T-helper 2 cell treated with Interferon-gamma antibody and Interleukin-4, amounts not matched to agents 5 μg/mL and 100 μg/mL, for 36 hours (primary cell): ENCODE measurements around the gene CLCN3.
"Not testable (repeated sequence)": the region's sequence is repeated elsewhere in the genome, so short reads cannot be mapped to it uniquely, and the experiment has no call there.

Source experiments
- DNase-seq: peaks from one replicate; pipeline ENCODE4 v3.0.0; 2021; ENCODE audit warnings: low spot score
- H3K27ac Mint-ChIP-seq: one replicate; pipeline ENCODE4 v1.8.0; 2021; ENCODE audit warnings: mild to moderate bottlenecking, mixed read lengths
- H3K27me3 Mint-ChIP-seq: one replicate; pipeline ENCODE4 v1.8.0; 2021; ENCODE audit warnings: low read depth, mixed read lengths
- H3K36me3 Mint-ChIP-seq: one replicate; pipeline ENCODE4 v1.8.0; 2021; ENCODE audit warnings: low read depth, mixed read lengths
- H3K4me1 Mint-ChIP-seq: one replicate; pipeline ENCODE4 v1.8.0; 2021; ENCODE audit warnings: low read depth, mixed read lengths
- H3K4me3 Mint-ChIP-seq: one replicate; pipeline ENCODE4 v1.8.0; 2022; ENCODE audit warnings: mild to moderate bottlenecking, moderate library complexity, mixed read lengths
- H3K9me3 Mint-ChIP-seq: one replicate; pipeline ENCODE4 v1.8.0; 2021; ENCODE audit warnings: mixed read lengths

The CLCN3 gene

GRCh38 chr4:169619958-169620879, at the start of gene CLCN3:
Gene CLCN3 (plus strand): TSS chr4:169620578. CDS start chr4:169635929, 15,351 bp downstream.
- peaks cover 6% of the 10 kb centered on the region for H3K36me3 Mint-ChIP-seq
- no peaks in the 10 kb centered on the region for H3K9me3 Mint-ChIP-seq
- DNase-seq, result peak; percentile 92
- H3K27me3 Mint-ChIP-seq, result no peaks in the 10 kb centered on the region
- peaks cover 59% of the 10 kb centered on the region for H3K4me1 Mint-ChIP-seq
- peak within 1 kb of the TSS; percentile 99 for H3K27ac Mint-ChIP-seq
- peak within 1 kb of the TSS; percentile 99 for H3K4me3 Mint-ChIP-seq

- H3K36me3 Mint-ChIP-seq, result peaks cover 31% of the 10 kb centered on the region
- H3K9me3 Mint-ChIP-seq, DNase-seq, H3K27me3 Mint-ChIP-seq, H3K4me3 Mint-ChIP-seq, H3K4me1 Mint-ChIP-seq, H3K27ac Mint-ChIP-seq: not testable (repeated sequence)
These were observed 49.4 kb upstream of the CLCN3 start for GRCh38 chr4:169571012-169571411.

GRCh38 chr4:169571435-169571834, 48.9 kb upstream of the CLCN3 start:
- Mint-ChIP-seq H3K27ac (no peak overlapping the region), H3K36me3 (peaks cover 30% of the 10 kb centered on the region), H3K27me3 (no peaks in the 10 kb centered on the region), H3K4me1 (peaks cover 8% of the 10 kb centered on the region), H3K4me3 (no peak overlapping the region), H3K9me3 (no peaks in the 10 kb centered on the region)
- no peak for DNase-seq

GRCh38 chr4:169573889-169574288, 46.5 kb upstream of the CLCN3 start:
- Mint-ChIP-seq H3K4me3 (no peak overlapping the region), H3K27ac (no peak overlapping the region)

GRCh38 chr4:169582203-169582602, 38.2 kb upstream of the CLCN3 start:
- Mint-ChIP-seq H3K27ac (no peak overlapping the region), H3K9me3 (no peaks in the 10 kb centered on the region), H3K4me3 (no peak overlapping the region), H3K27me3 (no peaks in the 10 kb centered on the region), H3K36me3 (peaks cover 28% of the 10 kb centered on the region), H3K4me1 (peaks cover 8% of the 10 kb centered on the region)
- no peak for DNase-seq

More at GRCh38 chr4:169573889-169574288, 46.5 kb upstream of the CLCN3 start:
- Mint-ChIP-seq H3K27me3 (no peaks in the 10 kb centered on the region), H3K36me3 (peaks cover 30% of the 10 kb centered on the region), H3K4me1 (peaks cover 6% of the 10 kb centered on the region), H3K9me3 (no peaks in the 10 kb centered on the region)
- DNase-seq, result no peak

- Mint-ChIP-seq H3K4me1 (peaks cover 8% of the 10 kb centered on the region), H3K4me3 (no peak overlapping the region), H3K36me3 (peaks cover 28% of the 10 kb centered on the region), H3K9me3 (no peaks in the 10 kb centered on the region), H3K27me3 (no peaks in the 10 kb centered on the region), H3K27ac (no peak overlapping the region)
- DNase-seq, result no peak
These were observed 37.7 kb upstream of the CLCN3 start for GRCh38 chr4:169582706-169583105.

- Mint-ChIP-seq H3K4me3 (no peak overlapping the region), H3K4me1 (peaks cover 8% of the 10 kb centered on the region), H3K36me3 (peaks cover 28% of the 10 kb centered on the region), H3K9me3 (no peaks in the 10 kb centered on the region), H3K27me3 (no peaks in the 10 kb centered on the region), H3K27ac (no peak overlapping the region)
- no peak for DNase-seq
These were observed 36.8 kb upstream of the CLCN3 start for GRCh38 chr4:169583563-169583962.

GRCh38 chr4:169593050-169593560, 27.3 kb upstream of the CLCN3 start:
- no peaks in the 10 kb centered on the region for H3K9me3 Mint-ChIP-seq
- DNase-seq, result no peak
- no peak overlapping the region for H3K27ac Mint-ChIP-seq
- no peaks in the 10 kb centered on the region for H3K27me3 Mint-ChIP-seq
- no peak overlapping the region for H3K4me3 Mint-ChIP-seq
- H3K36me3 Mint-ChIP-seq, result peaks cover 14% of the 10 kb centered on the region
- peaks cover 1% of the 10 kb centered on the region for H3K4me1 Mint-ChIP-seq

GRCh38 chr4:169594560-169595195, 25.7 kb upstream of the CLCN3 start:
- DNase-seq, result no peak
- H3K4me1 Mint-ChIP-seq, result peaks cover 1% of the 10 kb centered on the region
- H3K27me3 Mint-ChIP-seq, result no peaks in the 10 kb centered on the region
- H3K9me3 Mint-ChIP-seq, result no peaks in the 10 kb centered on the region
- no peak overlapping the region for H3K4me3 Mint-ChIP-seq
- peaks cover 12% of the 10 kb centered on the region for H3K36me3 Mint-ChIP-seq
- H3K27ac Mint-ChIP-seq, result no peak overlapping the region

GRCh38 chr4:169601016-169601771, 19.2 kb upstream of the CLCN3 start:
- Mint-ChIP-seq H3K4me3 (no peak overlapping the region), H3K4me1 (peaks cover 35% of the 10 kb centered on the region), H3K27me3 (no peaks in the 10 kb centered on the region), H3K9me3 (no peaks in the 10 kb centered on the region), H3K36me3 (peaks cover 20% of the 10 kb centered on the region), H3K27ac (peak overlapping the region; percentile 28)
- no peak for DNase-seq

GRCh38 chr4:169603312-169603711, 17.1 kb upstream of the CLCN3 start:
- no peak for DNase-seq
- Mint-ChIP-seq H3K27me3 (no peaks in the 10 kb centered on the region), H3K4me3 (no peak overlapping the region), H3K4me1 (peaks cover 44% of the 10 kb centered on the region), H3K36me3 (peaks cover 35% of the 10 kb centered on the region), H3K27ac (no peak overlapping the region), H3K9me3 (no peaks in the 10 kb centered on the region)

GRCh38 chr4:169604131-169604900, 16.1 kb upstream of the CLCN3 start:
- Mint-ChIP-seq H3K4me3 (peak overlapping the region; percentile 59), H3K4me1 (peaks cover 46% of the 10 kb centered on the region), H3K27me3 (no peaks in the 10 kb centered on the region), H3K27ac (peak overlapping the region; percentile 78), H3K9me3 (no peaks in the 10 kb centered on the region), H3K36me3 (peaks cover 35% of the 10 kb centered on the region)
- DNase-seq, result peak; percentile 40

- peaks cover 34% of the 10 kb centered on the region for H3K36me3 Mint-ChIP-seq
- H3K4me3 Mint-ChIP-seq, result peak overlapping the region; percentile 59
- no peaks in the 10 kb centered on the region for H3K9me3 Mint-ChIP-seq
- peak overlapping the region; percentile 78 for H3K27ac Mint-ChIP-seq
- no peak for DNase-seq
- no peaks in the 10 kb centered on the region for H3K27me3 Mint-ChIP-seq
- H3K4me1 Mint-ChIP-seq, result peaks cover 47% of the 10 kb centered on the region
These were observed 15.5 kb upstream of the CLCN3 start for GRCh38 chr4:169604903-169605331.
